ENCODE measurements around the gene PPM1L.

PPM1L gene

GRCh38 chr3:160953686-160954085 is 197.7 kb downstream of the PPM1L start:
- Histone ChIP-seq H4K20me1 (ENCODE audit: insufficient read depth, low read length) (0 out of 2 replicates have a peak, but pooled peaks cover 4% of the 10 kb centered on the region), H3K79me2 (ENCODE audit: insufficient read depth, low read length) (no peaks in the 10 kb centered on the region), H3K9ac (ENCODE audit: low read depth, low read length) (no peak overlapping the region), H3K4me1 (ENCODE audit: insufficient read depth, low read length) (peaks cover 12% of the 10 kb centered on the region), H3K27ac (ENCODE audit: low read length) (no peak overlapping the region), H2AFZ (ENCODE audit: low read depth, low read length) (no peak overlapping the region), H3K4me3 (ENCODE audit: low read depth in 1 of 2, low read length in 2 of 2) (no peak overlapping the region), H3K36me3 (ENCODE audit: insufficient read depth, low read length) (no peaks in the 10 kb centered on the region), H3K9me3 (ENCODE audit: insufficient read depth, low read length, severe bottlenecking) (no peaks in the 10 kb centered on the region), H3K27me3 (ENCODE audit: insufficient read depth, low read length, poor library complexity) (no peaks in the 10 kb centered on the region), H3K4me2 (ENCODE audit: insufficient read depth, low read length) (no peak overlapping the region)
- DNase-seq (no peak), ATAC-seq (ENCODE audit: insufficient read depth, low read depth) (no peak)
- no peak for TF ChIP-seq EZH2 (IDR thresholded peaks at IDR 0.05; ENCODE audit: borderline replicate concordance, low read depth, low read length, severe bottlenecking)
- no peak for TF ChIP-seq CTCF (IDR thresholded peaks at IDR 0.05; ENCODE audit: borderline replicate concordance, extremely low read depth, low read length, poor library complexity, severe bottlenecking)

GRCh38 chr3:160956785-160957184 is 200.8 kb downstream of the PPM1L start:
- no peaks in the 10 kb centered on the region for H3K27me3 ChIP-seq (ENCODE audit: insufficient read depth, low read length, poor library complexity)
- H4K20me1 ChIP-seq (ENCODE audit: insufficient read depth, low read length) = no peaks in the 10 kb centered on the region
- no peaks in the 10 kb centered on the region for H3K79me2 ChIP-seq (ENCODE audit: insufficient read depth, low read length)
- DNase-seq (no peak), ATAC-seq (ENCODE audit: insufficient read depth, low read depth) (peak; percentile 49; the same call in 1 of the 3 replicates)
- H3K9ac ChIP-seq (ENCODE audit: low read depth, low read length) = no peak overlapping the region
- no peak overlapping the region for H3K4me3 ChIP-seq (ENCODE audit: low read depth in 1 of 2, low read length in 2 of 2)
- no peaks in the 10 kb centered on the region for H3K9me3 ChIP-seq (ENCODE audit: insufficient read depth, low read length, severe bottlenecking)
- H3K36me3 ChIP-seq (ENCODE audit: insufficient read depth, low read length) = no peaks in the 10 kb centered on the region
- no peak overlapping the region for H2AFZ ChIP-seq (ENCODE audit: low read depth, low read length)
- TF ChIP-seq EZH2 (IDR thresholded peaks at IDR 0.05; ENCODE audit: borderline replicate concordance, low read depth, low read length, severe bottlenecking) = no peak
- TF ChIP-seq CTCF (IDR thresholded peaks at IDR 0.05; ENCODE audit: borderline replicate concordance, extremely low read depth, low read length, poor library complexity, severe bottlenecking) = peak; percentile 51
- H3K27ac ChIP-seq (ENCODE audit: low read length) = no peak overlapping the region
- H3K4me2 ChIP-seq (ENCODE audit: insufficient read depth, low read length) = no peak overlapping the region
- H3K4me1 ChIP-seq (ENCODE audit: insufficient read depth, low read length) = no peaks in the 10 kb centered on the region

GRCh38 chr3:160960568-160960967 is 204.5 kb downstream of the PPM1L start:
- DNase-seq (no peak), ATAC-seq (ENCODE audit: insufficient read depth, low read depth) (no peak)
- Histone ChIP-seq H3K36me3 (ENCODE audit: insufficient read depth, low read length) (no peaks in the 10 kb centered on the region; the same call in 1 of the 2 replicates), H3K27me3 (ENCODE audit: insufficient read depth, low read length, poor library complexity) (no peaks in the 10 kb centered on the region), H3K27ac (ENCODE audit: low read length) (no peak overlapping the region), H3K4me1 (ENCODE audit: insufficient read depth, low read length) (no peaks in the 10 kb centered on the region), H3K9ac (ENCODE audit: low read depth, low read length) (no peak overlapping the region), H3K4me2 (ENCODE audit: insufficient read depth, low read length) (no peak overlapping the region), H4K20me1 (ENCODE audit: insufficient read depth, low read length) (no peaks in the 10 kb centered on the region), H3K9me3 (ENCODE audit: insufficient read depth, low read length, severe bottlenecking) (no peaks in the 10 kb centered on the region), H2AFZ (ENCODE audit: low read depth, low read length) (no peak overlapping the region), H3K4me3 (ENCODE audit: low read depth in 1 of 2, low read length in 2 of 2) (no peak overlapping the region), H3K79me2 (ENCODE audit: insufficient read depth, low read length) (no peaks in the 10 kb centered on the region)
- no peak for TF ChIP-seq EZH2 (IDR thresholded peaks at IDR 0.05; ENCODE audit: borderline replicate concordance, low read depth, low read length, severe bottlenecking)
- no peak for TF ChIP-seq CTCF (IDR thresholded peaks at IDR 0.05; ENCODE audit: borderline replicate concordance, extremely low read depth, low read length, poor library complexity, severe bottlenecking)

- no peak for ATAC-seq (ENCODE audit: insufficient read depth, low read depth)
- TF ChIP-seq CTCF (IDR thresholded peaks at IDR 0.05; ENCODE audit: borderline replicate concordance, extremely low read depth, low read length, poor library complexity, severe bottlenecking) (no peak), EZH2 (IDR thresholded peaks at IDR 0.05; ENCODE audit: borderline replicate concordance, low read depth, low read length, severe bottlenecking) (no peak)
- H3K27ac ChIP-seq (ENCODE audit: low read length) = no peak overlapping the region
Observed at GRCh38 chr3:160963949-160964348, 207.9 kb downstream of the PPM1L start.

More at GRCh38 chr3:160963949-160964348, 207.9 kb downstream of the PPM1L start:
- H3K79me2 ChIP-seq (ENCODE audit: insufficient read depth, low read length) = no peaks in the 10 kb centered on the region
- H3K4me2 ChIP-seq (ENCODE audit: insufficient read depth, low read length) = no peak overlapping the region
- H3K36me3 ChIP-seq (ENCODE audit: insufficient read depth, low read length) = no peaks in the 10 kb centered on the region; the same call in 1 of the 2 replicates
- H2AFZ ChIP-seq (ENCODE audit: low read depth, low read length) = no peak overlapping the region
- H3K4me3 ChIP-seq (ENCODE audit: low read depth in 1 of 2, low read length in 2 of 2) = no peak overlapping the region
- no peak for DNase-seq
- no peaks in the 10 kb centered on the region for H3K27me3 ChIP-seq (ENCODE audit: insufficient read depth, low read length, poor library complexity)
- H3K4me1 ChIP-seq (ENCODE audit: insufficient read depth, low read length) = no peaks in the 10 kb centered on the region
- H3K9ac ChIP-seq (ENCODE audit: low read depth, low read length) = no peak overlapping the region
- no peaks in the 10 kb centered on the region for H4K20me1 ChIP-seq (ENCODE audit: insufficient read depth, low read length)
- no peaks in the 10 kb centered on the region for H3K9me3 ChIP-seq (ENCODE audit: insufficient read depth, low read length, severe bottlenecking)
